Progenitor cell of endocrine pancreas (in vitro differentiated cells): Measurements from ENCODE around the gene DBP. TPM values are rescaled to one million over a fixed set of nuclear protein-coding genes. Genes with fewer than 3 reads are reported as not detected.
A peak's percentile ranks its signal among the peaks of the same experiment; 100 is the strongest.

Source experiments
- DNase-seq: peaks from one replicate; pipeline ENCODE4 v3.0.0; 2021; ENCODE audit warnings: low spot score; ENCODE audit not compliant: unreplicated experiment
- H3K27ac Mint-ChIP-seq: 2 replicates; pipeline ENCODE4 v1.8.0; 2021; ENCODE audit warnings: mild to moderate bottlenecking, moderate library complexity, mixed read lengths
- H3K27me3 Mint-ChIP-seq: 2 replicates; pipeline ENCODE4 v1.8.0; 2021; ENCODE audit warnings: mixed read lengths
- H3K36me3 Mint-ChIP-seq: 2 replicates; pipeline ENCODE4 v1.8.0; 2022; ENCODE audit warnings: mixed read lengths; ENCODE audit not compliant: insufficient read depth
- H3K4me1 Mint-ChIP-seq: 2 replicates; pipeline ENCODE4 v1.8.0; 2021; ENCODE audit warnings: low read depth, mixed read lengths
- H3K4me3 Mint-ChIP-seq: 2 replicates; pipeline ENCODE4 v1.8.0; 2021; ENCODE audit warnings: low read depth, mild to moderate bottlenecking, moderate library complexity, mixed read lengths
- H3K9me3 Mint-ChIP-seq: 2 replicates; pipeline ENCODE4 v1.8.0; 2021; ENCODE audit warnings: low read depth, mixed read lengths
- CTCF ChIP-seq: fragments of 200-600 bp; sonication (generic); IDR thresholded peaks from one replicate; pipeline ENCODE4 v1.5.0; 2021; ENCODE audit warnings: antibody characterized with exemption, mild to moderate bottlenecking; ENCODE audit not compliant: unreplicated experiment
- total RNA-seq: library from RNA; stranded (reverse); gene quantifications from 2 replicates; pipeline ENCODE4 v1.2.1, GENCODE V29; 2021

DBP gene
- total RNA-seq, 1 donor from 2014 or later, result 5.3 TPM

GRCh38 chr19:48624067-48624594, 13.0 kb downstream of the DBP start:
- peak; percentile 97 for DNase-seq
- H3K27ac Mint-ChIP-seq, result peak overlapping the region; percentile 97
- peak overlapping the region; percentile 77 for H3K4me3 Mint-ChIP-seq
- no peaks in the 10 kb centered on the region for H3K9me3 Mint-ChIP-seq
- peaks cover 4% of the 10 kb centered on the region for H3K36me3 Mint-ChIP-seq
- no peak for TF ChIP-seq CTCF
- H3K27me3 Mint-ChIP-seq, result no peaks in the 10 kb centered on the region
- peaks cover 26% of the 10 kb centered on the region for H3K4me1 Mint-ChIP-seq

GRCh38 chr19:48623556-48624066, 13.6 kb downstream of the DBP start:
- Mint-ChIP-seq H3K36me3 (peaks cover 3% of the 10 kb centered on the region), H3K4me3 (peak overlapping the region; percentile 77), H3K27ac (peak overlapping the region; percentile 97), H3K9me3 (no peaks in the 10 kb centered on the region), H3K4me1 (peaks cover 24% of the 10 kb centered on the region), H3K27me3 (no peaks in the 10 kb centered on the region)
- no peak for TF ChIP-seq CTCF
- DNase-seq, result no peak

- peak overlapping the region; percentile 99 for H3K27ac Mint-ChIP-seq
- DNase-seq, result no peak
- H3K36me3 Mint-ChIP-seq, result peaks cover 11% of the 10 kb centered on the region
- peak overlapping the region; percentile 93 for H3K4me3 Mint-ChIP-seq
- peaks cover 37% of the 10 kb centered on the region for H3K4me1 Mint-ChIP-seq
- no peaks in the 10 kb centered on the region for H3K27me3 Mint-ChIP-seq
- H3K9me3 Mint-ChIP-seq, result no peaks in the 10 kb centered on the region
- TF ChIP-seq CTCF, result no peak
Measured at GRCh38 chr19:48619692-48620585, 17.2 kb downstream of the DBP start.

GRCh38 chr19:48618916-48619691, 18.1 kb downstream of the DBP start, which contains the start of the genes RPL18 and SPHK2:
RPL18 (minus strand) TSS chr19:48619178; CDS start chr19:48619143, 35 bp downstream.
SPHK2 (plus strand) TSS chr19:48619506; CDS start chr19:48620515, 1,009 bp downstream.
- no peaks in the 10 kb centered on the region for H3K27me3 Mint-ChIP-seq
- peak within 1 kb of the TSS; percentile 99 for H3K27ac Mint-ChIP-seq
- peak; percentile 92 for DNase-seq
- H3K4me3 Mint-ChIP-seq, result peak within 1 kb of the TSS; percentile 93
- no peak for TF ChIP-seq CTCF
- no peaks in the 10 kb centered on the region for H3K9me3 Mint-ChIP-seq
- H3K36me3 Mint-ChIP-seq, result peaks cover 11% of the 10 kb centered on the region
- H3K4me1 Mint-ChIP-seq, result peaks cover 39% of the 10 kb centered on the region
